GM18868 (cell line): ENCODE measurements around the gene ITPKA.
A peak's percentile ranks its signal among the peaks of the same experiment; 100 is the strongest.
"Not testable (repeated sequence)": the region's sequence is repeated elsewhere in the genome, so short reads cannot be mapped to it uniquely, and the experiment has no call there.

Experiments used
- ATAC-seq: cut with Tn5 transposase; IDR thresholded peaks from one replicate; pipeline ENCODE4 v1.9.1; 2021; ENCODE audit warnings: mild to moderate bottlenecking, moderate library complexity; ENCODE audit not compliant: unreplicated experiment

ITPKA gene

GRCh38 chr15:41493205-41493901 is at the start of gene ITPKA:
Gene ITPKA (plus strand): TSS chr15:41493874. CDS start chr15:41493928, 54 bp downstream.
- ATAC-seq: peak; percentile 76

GRCh38 chr15:41445399-41445798 is 48.3 kb upstream of the ITPKA start:
- ATAC-seq: no peak

- no peak for ATAC-seq
Observed at GRCh38 chr15:41462084-41462795, 31.4 kb upstream of the ITPKA start.

- no peak for ATAC-seq
Observed at GRCh38 chr15:41464889-41465580, 28.6 kb upstream of the ITPKA start.

GRCh38 chr15:41465822-41466421 is 27.8 kb upstream of the ITPKA start:
- ATAC-seq: no peak

- ATAC-seq: no peak
Observed at GRCh38 chr15:41466711-41467110, 27.0 kb upstream of the ITPKA start.

GRCh38 chr15:41469644-41470043 is 24.0 kb upstream of the ITPKA start:
- not testable (repeated sequence) for ATAC-seq

GRCh38 chr15:41473418-41473817 is 20.3 kb upstream of the ITPKA start:
- no peak for ATAC-seq

GRCh38 chr15:41474436-41474835 is 19.2 kb upstream of the ITPKA start:
- no peak for ATAC-seq

GRCh38 chr15:41474941-41475340 is 18.7 kb upstream of the ITPKA start:
- ATAC-seq: no peak

- ATAC-seq: no peak
Observed at GRCh38 chr15:41476416-41477048, 17.1 kb upstream of the ITPKA start.

- ATAC-seq: no peak
Observed at GRCh38 chr15:41480396-41481140, 13.1 kb upstream of the ITPKA start.

GRCh38 chr15:41482110-41482877 is 11.4 kb upstream of the ITPKA start:
- ATAC-seq: no peak

GRCh38 chr15:41483115-41483514 is 10.6 kb upstream of the ITPKA start:
- ATAC-seq: peak; percentile 60

- no peak for ATAC-seq
Observed at GRCh38 chr15:41483519-41483918, 10.2 kb upstream of the ITPKA start.

- ATAC-seq: no peak
Observed at GRCh38 chr15:41484937-41485625, 8.6 kb upstream of the ITPKA start.

GRCh38 chr15:41486286-41486685 is 7.4 kb upstream of the ITPKA start:
- no peak for ATAC-seq

GRCh38 chr15:41487381-41487780 is 6.3 kb upstream of the ITPKA start:
- no peak for ATAC-seq

GRCh38 chr15:41487802-41488201 is 5.9 kb upstream of the ITPKA start:
- ATAC-seq: no peak
